Fibroblast of lung (primary cell): ENCODE results near the gene RABGAP1. TPM values are rescaled to one million over a fixed set of nuclear protein-coding genes. Genes with fewer than 3 reads are reported as not detected.

Source experiments
- DNase-seq, 2 donors: peaks; one replicate each; pipeline versions ENCODE4 v3.0.0 to v3.0.0-alpha.2; 2010; ENCODE audit warnings: low read depth in 2 of 2
- H2AFZ ChIP-seq: 2 replicates; pipeline ENCODE4 v1.5.1; 2012; ENCODE audit warnings: low read length, control low read depth, inconsistent platforms
- H3K27ac ChIP-seq: 2 replicates; pipeline ENCODE4 v1.5.1; 2011; ENCODE audit warnings: low read length, control low read depth; ENCODE audit not compliant: insufficient read depth
- H3K27me3 ChIP-seq: 2 replicates; pipeline ENCODE4 v1.5.1; 2011; ENCODE audit warnings: mild to moderate bottlenecking, low read length; ENCODE audit not compliant: control insufficient read depth, insufficient read depth
- H3K36me3 ChIP-seq: 2 replicates; pipeline ENCODE4 v1.5.1; 2011; ENCODE audit warnings: low read length; ENCODE audit not compliant: control insufficient read depth, insufficient read depth
- H3K4me1 ChIP-seq: 2 replicates; pipeline ENCODE4 v1.5.1; 2011; ENCODE audit warnings: low read length; ENCODE audit not compliant: control insufficient read depth, insufficient read depth; ENCODE audit errors: extremely low read depth
- H3K4me2 ChIP-seq: 2 replicates; pipeline ENCODE4 v1.5.1; 2011; ENCODE audit warnings: low read length, control low read depth; ENCODE audit not compliant: insufficient read depth; ENCODE audit errors: extremely low read depth
- H3K4me3 ChIP-seq, 4 experiments: fragments of 200-600 bp in 1 of 4; sonication (generic) in 1 of 4; replicated peaks in 1 of 4; 2 replicates each; pipeline ENCODE4 v1.5.1; 2011 to 2016; ENCODE audit warnings: low read length in 4 of 4, low read depth in 3 of 4, mild to moderate bottlenecking in 3 of 4, control low read depth in 2 of 4, inconsistent platforms in 1 of 4, mixed read lengths in 1 of 4; ENCODE audit not compliant: insufficient read depth in 1 of 4; ENCODE audit errors: control extremely low read depth in 1 of 4
- H3K79me2 ChIP-seq: 2 replicates; pipeline ENCODE4 v1.5.1; 2012; ENCODE audit warnings: mild to moderate bottlenecking, low read length, inconsistent platforms; ENCODE audit not compliant: control insufficient read depth, insufficient read depth
- H3K9ac ChIP-seq: 2 replicates; pipeline ENCODE4 v1.5.1; 2011; ENCODE audit warnings: mild to moderate bottlenecking, low read length, control low read depth; ENCODE audit not compliant: insufficient read depth
- H3K9me3 ChIP-seq: 2 replicates; pipeline ENCODE4 v1.5.1; 2012; ENCODE audit warnings: low read depth, low read length; ENCODE audit not compliant: control insufficient read depth, insufficient read depth
- H4K20me1 ChIP-seq: 2 replicates; pipeline ENCODE4 v1.5.1; 2011; ENCODE audit warnings: low read length; ENCODE audit not compliant: control insufficient read depth, insufficient read depth; ENCODE audit errors: extremely low read depth
- CTCF ChIP-seq, 2 donors: IDR thresholded peaks in 1 of 2; conservative IDR thresholded peaks in 1 of 2; 1 replicate in 1 of 2; 2 replicates in 1 of 2; pipeline ENCODE4 v1.5.1; 2011 to 2012; ENCODE audit warnings: low read length in 2 of 2, control low read depth in 1 of 2, inconsistent platforms in 1 of 2, low read depth in 1 of 2, mild to moderate bottlenecking in 1 of 2
- EZH2 ChIP-seq: IDR thresholded peaks from 2 replicates; pipeline ENCODE4 v1.5.1; 2012; ENCODE audit warnings: low read length, control low read depth, mild to moderate bottlenecking; ENCODE audit errors: missing control alignments
- polyA plus RNA-seq, 2 donors: library from polyadenylated mRNA; depleted of rRNA in 1 of 2; stranded (reverse) in 1 of 2; unstranded in 1 of 2; fragments of >200 nt; gene quantifications; 2 replicates each; pipeline ENCODE4 v1.2.1, GENCODE V29; 2011 to 2012; ENCODE audit warnings: missing spikeins in 1 of 2
- total RNA-seq: library from RNA; depleted of rRNA; stranded (reverse); fragments of >200 nt; gene quantifications from 2 replicates; pipeline ENCODE4 v1.2.1, GENCODE V29; 2014

RABGAP1 gene
- total and polyA plus RNA-seq, 2 donors (not counting 1 experiment from before 2014, with no cell fraction given), result 47.6 to 58.6 TPM

DNA sequence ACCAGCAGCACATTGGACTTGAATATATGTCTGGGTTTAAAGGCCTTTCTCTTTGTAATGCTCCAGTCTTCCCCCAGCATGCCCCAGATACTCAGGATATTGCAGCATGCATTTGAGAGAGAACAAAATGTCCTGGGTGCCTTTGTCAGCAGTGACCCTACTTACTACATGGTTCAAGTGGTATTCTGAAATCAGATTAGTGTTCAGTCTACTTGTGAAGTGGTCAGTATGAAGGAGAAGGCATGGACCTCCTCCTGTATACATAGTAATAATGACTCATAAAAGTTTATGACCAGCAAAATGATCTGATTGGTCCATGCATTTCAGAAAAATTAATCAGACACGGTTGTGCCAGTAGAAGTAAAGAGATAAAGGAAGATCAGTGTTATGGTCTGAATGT, 118.0 kb downstream of the RABGAP1 start:
- H3K27ac ChIP-seq, result no peak overlapping the region
- H3K27me3 ChIP-seq, result no peaks in the 10 kb centered on the region
- H3K4me1 ChIP-seq, result peaks cover 8% of the 10 kb centered on the region
- no peak overlapping the region for H3K4me2 ChIP-seq
- H3K9ac ChIP-seq, result no peak overlapping the region
- TF ChIP-seq EZH2, result no peak
- TF ChIP-seq CTCF (conservative IDR thresholded peaks at IDR 0.05 in 1 of 2, IDR thresholded peaks at IDR 0.05 in 1 of 2; ENCODE audit: low read depth in 1 of 2, low read length in 2 of 2), result no peak
- H2AFZ ChIP-seq, result no peak overlapping the region
- H4K20me1 ChIP-seq, result no peaks in the 10 kb centered on the region
- no peaks in the 10 kb centered on the region for H3K79me2 ChIP-seq
- no peaks in the 10 kb centered on the region for H3K36me3 ChIP-seq
- no peak overlapping the region for H3K4me3 ChIP-seq
- no peaks in the 10 kb centered on the region for H3K9me3 ChIP-seq
- DNase-seq, result peak; percentile 41 to 94

- Histone ChIP-seq H3K27ac (no peak overlapping the region), H3K4me2 (no peak overlapping the region), H3K79me2 (no peaks in the 10 kb centered on the region), H3K9ac (no peak overlapping the region), H3K36me3 (no peaks in the 10 kb centered on the region), H4K20me1 (no peaks in the 10 kb centered on the region), H3K27me3 (no peaks in the 10 kb centered on the region), H2AFZ (no peak overlapping the region), H3K4me1 (peaks cover 8% of the 10 kb centered on the region), H3K9me3 (no peaks in the 10 kb centered on the region), H3K4me3 (no peak overlapping the region)
- no peak for TF ChIP-seq EZH2
- no peak for TF ChIP-seq CTCF (conservative IDR thresholded peaks at IDR 0.05 in 1 of 2, IDR thresholded peaks at IDR 0.05 in 1 of 2; ENCODE audit: low read depth in 1 of 2, low read length in 2 of 2)
- no peak for DNase-seq
Measured at GRCh38 chr9:123059472-123060220, 118.8 kb downstream of the RABGAP1 start.

- H3K4me3 ChIP-seq, result no peak overlapping the region
- peaks cover 8% of the 10 kb centered on the region for H3K4me1 ChIP-seq
- H2AFZ ChIP-seq, result no peak overlapping the region
- no peaks in the 10 kb centered on the region for H3K27me3 ChIP-seq
- no peak for DNase-seq
- no peak overlapping the region for H3K27ac ChIP-seq
- no peak overlapping the region for H3K4me2 ChIP-seq
- H3K36me3 ChIP-seq, result peaks cover 2% of the 10 kb centered on the region
- no peaks in the 10 kb centered on the region for H3K79me2 ChIP-seq
- no peaks in the 10 kb centered on the region for H4K20me1 ChIP-seq
- H3K9me3 ChIP-seq, result no peaks in the 10 kb centered on the region
- H3K9ac ChIP-seq, result no peak overlapping the region
- TF ChIP-seq CTCF (conservative IDR thresholded peaks at IDR 0.05 in 1 of 2, IDR thresholded peaks at IDR 0.05 in 1 of 2; ENCODE audit: low read depth in 1 of 2, low read length in 2 of 2), result no peak
- no peak for TF ChIP-seq EZH2
Measured at GRCh38 chr9:123061216-123061615, 120.4 kb downstream of the RABGAP1 start.
